Measurements from ENCODE around the gene FAM163B. TPM values are rescaled to one million over a fixed set of nuclear protein-coding genes. Genes with fewer than 3 reads are reported as not detected.

The FAM163B gene
- total RNA-seq = not detected

DNA sequence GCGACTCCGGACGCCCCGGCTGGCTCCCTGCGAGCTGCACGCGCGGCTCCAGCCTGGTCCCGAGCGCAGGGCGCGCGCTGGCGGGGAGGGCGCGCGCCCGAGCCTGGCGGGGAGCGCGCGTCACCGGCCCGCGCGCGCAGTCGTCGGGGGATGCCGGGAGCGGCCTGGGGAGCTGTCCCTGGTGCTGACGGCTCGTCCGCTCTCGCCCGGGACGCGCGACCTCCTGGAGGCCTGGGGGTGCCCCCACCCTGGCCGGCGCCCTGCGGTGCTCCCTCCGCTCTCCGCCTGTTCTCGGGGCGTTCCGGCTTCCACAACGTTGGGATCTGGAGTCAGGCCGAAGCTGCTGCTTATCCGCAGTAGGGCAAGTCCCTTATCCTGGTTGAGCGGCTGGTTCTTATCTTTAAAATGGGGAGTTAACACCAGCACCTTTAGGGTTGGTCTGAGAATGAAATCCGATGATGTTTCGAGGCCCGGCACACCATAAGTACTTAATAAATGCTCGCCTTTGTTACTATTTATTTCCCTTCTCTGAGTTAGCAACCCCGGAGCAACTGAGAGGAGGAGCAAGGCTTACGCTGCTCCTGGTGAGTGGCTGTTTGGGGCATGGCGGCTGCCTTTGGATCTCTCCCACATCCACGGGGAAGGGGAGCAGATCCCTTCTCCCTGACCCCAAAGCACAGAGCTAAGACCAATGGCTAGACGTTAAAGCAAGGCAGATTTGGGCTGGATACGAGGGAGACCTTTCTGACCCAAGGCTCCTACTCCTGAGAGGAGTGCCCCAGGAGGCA, at the start of gene FAM163B:
TSS of gene FAM163B (minus strand) at position 79 of the 788 bp plus-strand sequence. CDS start 29,166 bp downstream, outside the sequence.
- H3K27ac ChIP-seq (replicated peaks in 1 of 4) = no peak within 1 kb of the TSS
- 46% methylated on average over 11 of the region's 61 CpGs for WGBS
- intact Hi-C loops (cut with DNase I) = no loop called here
- no peaks in the 10 kb centered on the region for H3K9me3 ChIP-seq
- peaks cover 0 to 12% (median 4%) of the 10 kb centered on the region in 4 donors for H3K4me1 ChIP-seq
- no peak for DNase-seq (ENCODE audit: extremely low spot score)
- peaks cover 2 to 100% (median 31%) of the 10 kb centered on the region in 4 donors for H3K27me3 ChIP-seq
- H3K4me3 ChIP-seq = peak within 1 kb of the TSS in 2 of 4 donors; percentile 20 to 34
- TF ChIP-seq POLR2A (IDR thresholded peaks at IDR 0.05; ENCODE audit: low read depth) (no peak), EP300 (IDR thresholded peaks at IDR 0.05) (no peak), POLR2AphosphoS5 (IDR thresholded peaks at IDR 0.05) (no peak)
- TF ChIP-seq, protein P1, sequence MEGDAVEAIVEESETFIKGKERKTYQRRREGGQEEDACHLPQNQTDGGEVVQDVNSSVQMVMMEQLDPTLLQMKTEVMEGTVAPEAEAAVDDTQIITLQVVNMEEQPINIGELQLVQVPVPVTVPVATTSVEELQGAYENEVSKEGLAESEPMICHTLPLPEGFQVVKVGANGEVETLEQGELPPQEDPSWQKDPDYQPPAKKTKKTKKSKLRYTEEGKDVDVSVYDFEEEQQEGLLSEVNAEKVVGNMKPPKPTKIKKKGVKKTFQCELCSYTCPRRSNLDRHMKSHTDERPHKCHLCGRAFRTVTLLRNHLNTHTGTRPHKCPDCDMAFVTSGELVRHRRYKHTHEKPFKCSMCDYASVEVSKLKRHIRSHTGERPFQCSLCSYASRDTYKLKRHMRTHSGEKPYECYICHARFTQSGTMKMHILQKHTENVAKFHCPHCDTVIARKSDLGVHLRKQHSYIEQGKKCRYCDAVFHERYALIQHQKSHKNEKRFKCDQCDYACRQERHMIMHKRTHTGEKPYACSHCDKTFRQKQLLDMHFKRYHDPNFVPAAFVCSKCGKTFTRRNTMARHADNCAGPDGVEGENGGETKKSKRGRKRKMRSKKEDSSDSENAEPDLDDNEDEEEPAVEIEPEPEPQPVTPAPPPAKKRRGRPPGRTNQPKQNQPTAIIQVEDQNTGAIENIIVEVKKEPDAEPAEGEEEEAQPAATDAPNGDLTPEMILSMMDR (IDR thresholded peaks at IDR 0.05) = no peak
- no peaks in the 10 kb centered on the region for H3K36me3 ChIP-seq

DNA sequence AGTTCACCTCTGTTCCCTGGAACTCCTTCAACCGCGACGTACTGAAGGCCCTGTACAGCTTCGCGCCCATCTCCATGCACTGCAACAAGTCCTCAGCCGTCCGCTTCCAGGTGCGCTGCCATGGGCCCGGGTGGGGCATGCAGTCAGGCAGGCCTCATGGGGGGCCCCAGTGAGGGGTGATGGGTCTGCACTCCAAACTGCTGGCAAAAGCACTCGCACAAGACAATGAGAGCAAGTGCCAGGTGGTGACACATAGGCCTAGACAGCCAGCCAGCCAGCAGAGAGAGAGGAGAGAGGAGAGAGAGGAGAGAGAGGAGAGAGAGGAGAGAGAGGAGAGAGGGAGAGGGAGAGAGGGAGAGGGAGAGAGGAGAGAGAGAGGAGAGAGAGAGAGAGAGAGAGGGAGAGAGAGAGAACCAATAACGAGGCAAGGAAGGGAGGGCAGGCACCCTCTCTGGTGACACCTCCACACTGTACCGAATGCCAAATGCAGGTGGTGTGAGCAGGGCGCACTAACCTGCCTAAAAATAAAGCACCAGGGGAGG, 48.0 kb upstream of the FAM163B start:
- H3K36me3 ChIP-seq = no peaks in the 10 kb centered on the region
- peaks cover 0 to 98% (median 16%) of the 10 kb centered on the region in 4 donors for H3K27me3 ChIP-seq
- no peaks in the 10 kb centered on the region for H3K9me3 ChIP-seq
- intact Hi-C loops (cut with DNase I) = no loop called here
- H3K27ac ChIP-seq (replicated peaks in 1 of 4) = no peak overlapping the region
- H3K4me3 ChIP-seq = no peak overlapping the region
- DNase-seq (ENCODE audit: extremely low spot score) = no peak
- 80% methylated on average over 13 of the region's 13 CpGs for WGBS
- H3K4me1 ChIP-seq = peaks cover 15 to 19% (median 17%) of the 10 kb centered on the region in 4 donors
- no peak for TF ChIP-seq EP300 (IDR thresholded peaks at IDR 0.05)
- no peak for TF ChIP-seq POLR2A (IDR thresholded peaks at IDR 0.05; ENCODE audit: low read depth)
- TF ChIP-seq, protein P1 (IDR thresholded peaks at IDR 0.05) = no peak
- no peak for TF ChIP-seq POLR2AphosphoS5 (IDR thresholded peaks at IDR 0.05)

DNA sequence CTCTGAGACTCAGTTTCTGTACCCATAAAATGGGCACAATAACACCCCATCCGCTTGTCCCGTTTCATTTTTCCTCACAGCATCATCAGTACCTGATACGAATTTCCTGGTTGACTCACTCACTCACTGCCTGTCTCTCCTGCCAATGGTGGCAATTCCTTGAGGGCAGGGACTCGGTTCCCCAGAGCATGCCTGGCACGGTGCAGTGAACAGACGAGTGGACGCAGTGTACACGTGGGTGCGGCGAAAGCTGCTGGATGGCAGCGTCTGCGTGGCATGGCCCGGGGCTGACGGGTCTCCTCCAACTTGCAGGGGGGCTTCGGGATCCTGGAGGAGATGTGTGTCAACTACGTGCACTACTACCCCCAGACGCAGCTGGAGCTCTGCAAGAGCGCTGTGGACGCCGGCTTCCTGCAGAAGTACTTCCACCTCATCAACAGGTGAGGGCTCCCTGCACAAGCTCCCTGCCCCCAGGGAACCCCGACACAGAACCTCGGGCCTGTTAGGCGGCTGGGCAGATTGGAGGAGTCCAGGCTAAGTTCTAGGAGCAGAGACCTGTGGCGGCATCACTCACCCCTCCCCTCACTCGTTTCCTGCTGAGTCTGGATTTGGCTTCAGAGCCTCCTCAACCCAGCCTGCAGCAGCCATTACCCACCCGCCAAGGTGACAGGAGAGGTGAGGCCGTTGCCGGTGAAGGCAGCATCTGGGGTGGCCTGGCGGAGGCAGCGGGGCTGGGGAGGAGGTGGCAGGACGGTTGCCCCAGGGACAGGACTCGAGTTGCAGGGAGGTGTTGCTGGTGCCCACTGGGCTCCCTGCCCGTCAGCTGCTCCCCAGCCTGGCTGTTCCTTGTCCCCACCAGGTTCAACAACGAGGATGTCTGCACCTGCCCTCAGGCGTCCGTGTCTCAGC, 47.3 kb upstream of the FAM163B start:
- 73% methylated on average over 23 of the region's 36 CpGs for WGBS
- H3K36me3 ChIP-seq = no peaks in the 10 kb centered on the region
- no peak for TF ChIP-seq EP300 (IDR thresholded peaks at IDR 0.05)
- TF ChIP-seq POLR2A (IDR thresholded peaks at IDR 0.05; ENCODE audit: low read depth) = no peak
- no peak for TF ChIP-seq POLR2AphosphoS5 (IDR thresholded peaks at IDR 0.05)
- TF ChIP-seq, protein P1 (IDR thresholded peaks at IDR 0.05) = no peak
- peaks cover 15 to 19% (median 17%) of the 10 kb centered on the region in 4 donors for H3K4me1 ChIP-seq
- no peaks in the 10 kb centered on the region for H3K9me3 ChIP-seq
- no peak overlapping the region for H3K4me3 ChIP-seq
- DNase-seq (ENCODE audit: extremely low spot score) = no peak
- peaks cover 0 to 98% (median 19%) of the 10 kb centered on the region in 4 donors for H3K27me3 ChIP-seq
- no peak overlapping the region for H3K27ac ChIP-seq (replicated peaks in 1 of 4)
- intact Hi-C loops (cut with DNase I) = no loop called here

DNA sequence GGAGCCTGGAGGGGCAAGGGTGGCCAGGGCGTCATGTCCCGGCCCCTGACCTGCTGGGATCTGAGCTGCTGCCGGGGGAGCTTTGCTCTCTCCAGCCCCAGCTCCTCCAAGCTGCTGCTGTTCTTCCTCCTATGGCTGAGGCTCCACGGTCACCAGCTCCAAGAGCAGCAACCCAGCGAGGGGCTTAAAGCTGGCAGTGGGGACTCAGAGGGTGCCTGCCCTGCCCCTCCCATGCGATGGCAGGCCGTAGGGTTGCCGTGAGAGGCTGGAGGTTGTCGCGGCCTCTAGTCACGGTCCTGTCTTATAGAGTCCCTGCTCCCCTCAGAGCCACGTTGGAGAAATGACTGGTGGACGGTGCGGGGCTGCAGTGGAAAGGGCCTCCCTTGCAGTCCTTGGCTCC, 46.5 kb upstream of the FAM163B start:
- Histone ChIP-seq H3K27me3 (peaks cover 0 to 98% (median 21%) of the 10 kb centered on the region in 4 donors), H3K9me3 (no peaks in the 10 kb centered on the region), H3K4me1 (peaks cover 15 to 19% (median 17%) of the 10 kb centered on the region in 4 donors), H3K27ac (replicated peaks in 1 of 4) (no peak overlapping the region), H3K4me3 (no peak overlapping the region), H3K36me3 (no peaks in the 10 kb centered on the region)
- intact Hi-C loops (cut with DNase I) = no loop called here
- DNase-seq (ENCODE audit: extremely low spot score) = no peak
- TF ChIP-seq, protein P1 (IDR thresholded peaks at IDR 0.05) = no peak
- TF ChIP-seq EP300 (IDR thresholded peaks at IDR 0.05) = no peak
- no peak for TF ChIP-seq POLR2AphosphoS5 (IDR thresholded peaks at IDR 0.05)
- 66% methylated on average over 11 of the region's 14 CpGs for WGBS
